AML-193 (cell line): ENCODE results near the gene MTMR6.

ENCODE experiments used
- DNase-seq, 2 experiments: peaks; one replicate each; lab custom pipeline; 2025; lab: John Stamatoyannopoulos, UW

The MTMR6 gene

DNA sequence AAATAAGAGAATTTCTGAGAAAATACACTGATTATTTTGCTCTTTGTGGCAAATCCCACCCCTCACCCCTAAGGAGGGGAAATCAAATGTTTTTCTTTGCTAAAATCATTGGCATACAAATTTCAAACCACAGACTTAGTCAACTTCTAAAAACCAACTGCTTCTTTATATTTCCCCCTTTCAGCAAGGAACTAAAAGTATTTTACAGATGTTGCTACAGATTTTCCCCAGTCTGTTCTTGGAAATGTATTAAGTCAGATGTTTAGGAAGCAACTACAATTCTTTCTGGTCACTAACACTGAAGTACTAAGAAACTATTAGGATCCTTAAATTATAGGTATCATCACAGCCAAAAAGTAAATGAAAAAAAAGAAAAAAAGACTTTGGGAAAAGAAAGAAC lies 6.9 kb downstream of the MTMR6 start:
- peak; percentile 21 to 31 for DNase-seq

DNA sequence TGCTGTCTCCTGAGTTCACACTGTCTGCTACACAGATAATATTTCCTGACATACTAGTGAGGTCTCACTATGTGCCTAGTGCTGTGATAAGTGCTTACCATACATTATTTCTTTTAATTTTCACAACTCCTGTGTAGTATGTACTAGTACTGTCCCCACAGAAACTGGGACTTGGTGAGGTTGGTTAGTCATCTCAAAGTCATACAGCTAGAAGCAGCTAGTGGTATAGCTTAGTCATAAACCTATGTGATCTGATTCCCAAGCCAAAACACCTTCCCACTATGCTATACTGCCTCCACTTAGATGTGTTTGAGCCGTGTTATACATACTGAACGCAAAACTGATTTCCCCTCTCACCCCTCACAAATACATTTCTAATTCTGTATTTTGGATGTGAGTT lies 10.5 kb downstream of the MTMR6 start:
- no peak for DNase-seq

DNA sequence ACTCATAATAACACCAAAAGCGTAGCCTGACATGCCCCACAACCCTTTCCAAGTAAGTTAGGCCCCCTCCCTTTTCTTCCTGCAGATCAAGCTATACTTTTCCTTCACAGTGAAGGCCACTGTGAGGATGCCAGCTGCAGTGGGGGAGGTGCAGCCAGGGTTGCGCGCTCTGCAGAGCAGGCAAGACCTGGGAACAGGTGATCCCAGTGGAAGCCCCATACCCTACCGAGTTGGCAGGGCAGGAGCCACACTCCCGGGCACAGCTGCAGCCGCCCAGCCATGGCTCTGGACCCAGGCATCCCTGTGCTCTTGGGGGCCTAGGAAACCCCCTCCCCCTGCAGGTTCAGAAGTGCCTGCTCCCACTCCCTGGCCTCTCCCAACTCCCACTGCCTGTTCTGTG lies 18.7 kb downstream of the MTMR6 start:
- DNase-seq = no peak

DNA sequence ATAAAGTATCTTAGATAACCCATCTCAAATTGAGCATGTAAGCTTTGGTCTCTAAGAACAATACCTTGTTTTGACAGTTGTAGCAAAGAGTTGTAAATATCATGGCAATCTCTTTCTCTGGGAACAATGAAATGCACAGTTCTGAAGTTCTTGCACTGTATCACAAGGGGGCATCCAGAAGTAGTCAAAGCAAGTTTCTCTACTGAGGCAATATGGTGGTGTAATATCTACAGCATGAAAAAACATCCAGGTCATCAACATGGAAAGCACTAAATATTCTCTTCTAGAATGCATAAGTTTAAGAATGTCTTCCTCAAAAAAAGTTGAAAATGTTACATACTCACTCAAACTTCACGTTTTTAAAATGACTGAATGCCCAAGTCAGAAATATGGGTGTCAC lies 19.6 kb downstream of the MTMR6 start:
- peak; percentile 35 to 43 for DNase-seq

DNA sequence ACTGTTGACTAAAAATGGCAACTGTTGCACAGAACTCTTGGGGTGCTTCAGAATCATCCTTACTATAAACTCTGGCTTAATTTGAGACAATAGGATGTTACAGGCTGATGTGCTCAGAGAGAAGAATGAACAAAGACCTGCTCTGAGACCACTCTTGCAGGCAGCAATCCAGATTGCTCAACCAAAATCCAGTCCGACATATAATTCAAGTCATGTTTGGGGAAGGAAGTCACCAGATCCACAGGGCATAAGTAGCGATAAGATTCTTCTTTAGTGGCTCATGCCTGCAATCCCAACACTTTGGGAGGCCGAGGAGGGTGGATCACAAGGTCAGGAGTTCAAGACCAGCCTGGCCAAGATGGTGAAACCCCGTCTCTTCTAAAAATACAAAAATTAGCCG lies 20.6 kb downstream of the MTMR6 start:
- no peak for DNase-seq

DNA sequence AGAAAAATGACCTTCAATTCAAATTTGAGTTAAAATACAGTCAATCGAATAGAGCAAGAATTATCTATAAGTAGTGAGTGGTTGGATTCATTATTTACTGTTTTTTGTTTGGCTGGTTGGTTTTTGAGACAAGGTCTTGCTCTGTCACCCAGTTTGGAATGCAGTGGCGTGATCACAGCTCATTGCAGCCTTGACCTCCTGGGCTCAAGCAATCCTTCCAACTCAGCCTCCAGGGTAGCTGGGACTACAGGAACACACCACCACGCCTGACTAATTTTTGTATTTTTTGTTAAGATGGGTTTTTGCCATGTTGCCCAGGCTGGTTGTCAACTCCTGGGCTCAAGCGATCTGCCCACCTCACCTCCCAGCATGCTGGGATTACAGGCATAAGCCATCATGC lies 25.0 kb downstream of the MTMR6 start:
- no peak for DNase-seq

DNA sequence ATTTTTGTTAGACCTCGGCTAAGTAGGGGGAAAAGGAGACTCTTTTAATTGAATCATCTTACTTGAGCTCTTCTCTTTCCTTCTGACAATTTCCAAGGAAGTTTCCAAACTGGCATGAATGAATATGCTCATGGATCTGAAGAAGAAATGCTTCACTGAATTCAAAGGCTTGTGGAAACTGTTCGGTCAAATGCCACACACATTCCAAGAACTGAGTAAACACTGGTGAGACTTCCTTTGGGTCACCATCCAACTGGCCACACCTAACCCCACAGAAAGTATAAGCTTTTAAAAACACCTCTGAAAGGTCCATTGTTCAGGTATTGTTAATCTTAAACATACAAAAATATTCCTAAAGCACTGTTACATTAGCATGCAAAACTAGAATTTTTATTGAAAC lies 33.6 kb downstream of the MTMR6 start:
- no peak for DNase-seq

DNA sequence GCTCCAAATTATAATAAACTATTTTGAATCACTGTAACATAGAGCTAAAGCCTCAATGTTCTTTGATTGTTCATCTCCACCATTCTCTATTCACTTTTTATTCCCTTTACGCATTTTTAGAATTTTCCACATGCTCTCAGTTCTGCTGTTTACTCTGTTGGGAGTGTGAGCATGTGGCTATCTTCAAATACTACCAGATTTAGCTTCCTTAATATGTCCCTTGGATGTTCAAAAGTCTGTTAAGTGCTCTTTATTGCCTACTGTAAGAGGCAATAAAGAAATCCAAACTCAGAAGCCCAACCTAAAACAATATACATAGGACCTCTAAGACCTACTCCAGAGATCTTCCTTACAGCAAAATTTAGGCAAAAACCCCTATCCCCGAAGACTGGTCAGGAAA lies 34.5 kb downstream of the MTMR6 start:
- no peak for DNase-seq

DNA sequence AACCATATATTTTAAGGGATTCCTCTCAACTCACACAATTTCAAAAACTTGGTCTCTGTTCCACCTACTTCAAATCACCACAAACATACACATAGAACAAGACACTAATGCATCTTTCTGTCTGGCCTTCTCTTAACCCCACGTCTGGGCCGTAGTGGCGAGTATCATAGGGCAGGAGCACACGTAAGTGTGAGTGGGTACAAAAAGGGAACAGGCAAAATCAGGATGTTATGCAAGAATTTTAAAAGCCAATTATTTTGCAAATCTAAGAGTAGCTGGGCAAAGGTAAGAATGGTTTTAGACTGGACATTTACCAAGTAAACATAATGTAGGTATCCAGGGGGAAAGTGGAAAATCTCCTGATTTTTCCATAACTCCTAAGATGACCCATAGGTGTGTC lies 35.1 kb downstream of the MTMR6 start:
- DNase-seq = peak; percentile 27 to 40

DNA sequence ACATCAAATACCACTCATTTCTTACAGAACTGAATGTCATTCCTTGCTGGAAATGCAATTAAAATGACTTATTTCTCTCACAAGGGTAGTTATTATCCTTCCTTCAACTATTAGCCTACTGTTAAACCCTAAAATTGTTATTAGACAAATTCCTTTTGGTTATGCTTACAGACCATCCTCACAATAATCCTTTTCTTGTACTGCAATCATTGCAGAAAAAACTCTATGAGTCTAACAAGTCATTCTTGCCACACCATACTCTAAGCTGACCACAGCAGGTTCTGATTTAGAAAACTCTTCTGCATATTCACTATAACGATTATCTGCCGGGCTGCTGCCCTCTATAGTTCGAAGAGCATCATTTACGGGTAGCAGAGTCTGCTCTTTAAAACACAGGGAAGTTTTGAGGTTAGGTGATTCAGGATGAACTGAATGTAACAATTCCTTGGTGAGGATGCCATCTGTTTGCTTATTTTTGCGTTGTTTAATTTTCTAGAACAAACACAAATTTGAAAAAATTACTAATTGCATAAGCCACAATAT lies 38.2 kb downstream of the MTMR6 start:
- DNase-seq = peak; percentile 39 to 45

DNA sequence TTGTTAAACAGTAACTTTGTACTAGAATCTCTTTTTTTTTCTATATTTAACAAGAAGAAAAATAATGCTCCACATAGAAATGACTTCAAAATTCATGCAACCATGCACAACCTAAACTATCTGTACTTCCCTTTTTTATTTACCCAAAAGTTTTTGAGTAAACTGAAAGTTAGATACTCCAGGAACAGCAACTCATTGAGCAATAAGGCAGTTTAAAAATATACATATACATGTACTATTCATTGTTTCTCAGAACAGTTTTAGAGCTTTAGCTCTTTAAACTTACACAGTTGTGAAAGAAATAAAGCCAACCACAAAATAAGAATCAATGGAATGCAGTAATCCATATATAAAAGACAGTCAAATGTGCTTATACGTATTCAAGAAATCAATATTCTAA lies 39.2 kb downstream of the MTMR6 start:
- DNase-seq = peak in 1 of 2 experiments; percentile 34

DNA sequence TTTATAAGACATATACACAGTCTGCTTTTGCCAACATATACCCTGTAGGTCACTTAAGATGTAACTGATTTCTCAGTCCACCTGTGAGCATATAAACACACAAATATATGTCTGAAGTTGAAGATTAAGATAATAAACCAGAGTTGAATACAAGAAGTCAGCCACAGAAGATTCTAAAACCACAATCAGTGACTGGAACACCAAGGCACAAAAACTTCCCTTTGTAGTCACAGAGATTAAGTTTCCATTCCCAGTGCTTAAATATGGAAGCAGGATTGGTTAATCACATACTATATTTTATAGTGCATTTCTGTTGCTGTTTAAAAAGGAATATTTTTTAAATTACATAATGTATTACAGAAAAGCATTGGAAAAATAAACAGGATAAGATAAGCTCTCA lies 39.9 kb downstream of the MTMR6 start:
- DNase-seq = no peak

DNA sequence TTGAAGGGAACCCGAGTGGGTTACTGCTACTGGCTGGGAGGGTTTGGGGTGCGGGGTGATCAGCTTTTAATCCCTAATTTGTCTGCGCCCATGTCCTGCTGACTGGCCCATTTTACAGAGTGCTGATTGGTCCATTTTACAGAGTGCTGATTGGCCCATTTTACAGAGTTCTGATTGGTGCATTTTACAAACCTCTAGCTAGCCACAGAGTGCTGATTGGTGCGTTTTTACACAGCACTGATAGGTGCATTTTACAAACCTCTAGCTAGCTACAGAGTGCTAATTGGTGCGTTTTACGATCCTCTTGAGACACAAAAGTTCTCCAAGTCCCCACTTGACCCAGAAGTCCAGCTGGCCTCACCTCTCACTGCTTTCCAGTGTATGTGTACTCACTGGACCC lies 43.2 kb downstream of the MTMR6 start:
- DNase-seq = no peak

DNA sequence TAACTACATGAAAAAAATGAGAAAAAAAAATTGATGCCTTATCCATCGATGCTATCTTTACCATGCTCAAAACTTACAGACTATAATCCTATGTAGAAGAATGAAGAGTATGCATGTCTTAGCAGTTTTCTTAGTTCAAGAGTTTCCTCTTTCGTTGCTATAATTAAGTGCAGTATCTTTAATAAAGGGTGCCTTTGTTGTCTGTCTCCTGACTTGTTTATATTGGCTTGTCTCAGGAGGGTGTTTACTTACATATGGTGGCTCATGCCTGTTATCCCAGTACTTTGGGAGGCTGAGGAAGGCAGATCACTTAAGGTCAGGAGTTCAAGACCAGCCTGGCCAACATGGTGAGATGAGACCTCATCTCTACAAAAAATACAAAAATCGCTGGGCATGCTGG lies 44.3 kb downstream of the MTMR6 start:
- DNase-seq = no peak

DNA sequence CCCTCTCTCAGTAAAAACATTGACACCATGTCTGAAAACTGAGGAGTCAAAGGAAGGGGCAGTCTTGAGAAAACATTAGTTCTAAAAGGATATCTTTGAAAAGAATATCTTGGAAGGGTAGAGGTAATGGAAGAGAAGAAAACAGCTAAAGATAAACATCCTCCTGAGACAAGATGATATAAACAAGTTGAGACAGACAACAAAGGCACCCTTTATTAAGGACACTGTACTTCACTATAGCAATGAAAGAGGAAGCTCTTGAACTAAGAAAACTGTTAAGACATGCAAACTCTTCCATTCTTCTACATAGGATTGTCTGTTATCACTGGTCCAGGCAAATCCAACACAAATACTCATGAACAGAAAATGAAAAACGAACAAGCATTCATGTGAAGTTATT lies 46.3 kb downstream of the MTMR6 start:
- DNase-seq = no peak

DNA sequence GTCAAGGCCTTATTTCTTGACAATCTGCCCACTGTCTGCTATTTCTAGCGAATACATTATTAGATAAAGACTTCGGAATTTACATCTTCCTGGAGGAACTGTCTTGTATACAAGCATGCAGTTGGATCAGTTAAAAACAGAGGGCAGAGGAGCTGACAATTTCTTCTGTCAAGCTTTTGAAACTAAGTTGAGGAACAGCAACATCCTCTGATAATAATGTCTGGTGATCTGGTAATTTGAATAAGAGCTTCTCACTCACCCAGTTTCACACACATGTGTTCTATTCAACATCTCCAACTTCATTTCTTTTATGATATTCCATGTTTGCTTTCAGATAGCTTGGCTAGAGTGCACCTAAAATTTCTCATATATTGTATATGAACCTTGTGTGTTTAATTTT lies 50.2 kb downstream of the MTMR6 start:
- DNase-seq = no peak

DNA sequence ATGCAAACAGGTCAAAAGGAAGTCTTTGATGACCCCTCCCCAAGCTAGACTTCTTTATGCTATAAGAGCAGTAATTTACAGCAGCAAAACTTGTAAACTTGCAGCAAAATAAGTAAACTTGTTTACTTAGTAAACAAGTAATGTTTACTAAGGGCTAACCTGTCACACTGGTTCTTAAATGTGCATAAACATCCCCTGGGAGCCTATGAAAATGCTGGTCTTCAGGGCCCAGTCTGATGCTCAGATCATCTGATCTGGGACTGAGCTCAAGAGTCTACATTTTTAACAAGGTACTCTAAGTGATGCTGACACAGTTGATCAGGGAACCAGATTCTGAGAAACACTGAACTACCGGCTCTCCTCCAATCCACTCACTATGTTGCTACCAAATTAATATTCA lies 53.4 kb downstream of the MTMR6 start:
- DNase-seq = no peak

DNA sequence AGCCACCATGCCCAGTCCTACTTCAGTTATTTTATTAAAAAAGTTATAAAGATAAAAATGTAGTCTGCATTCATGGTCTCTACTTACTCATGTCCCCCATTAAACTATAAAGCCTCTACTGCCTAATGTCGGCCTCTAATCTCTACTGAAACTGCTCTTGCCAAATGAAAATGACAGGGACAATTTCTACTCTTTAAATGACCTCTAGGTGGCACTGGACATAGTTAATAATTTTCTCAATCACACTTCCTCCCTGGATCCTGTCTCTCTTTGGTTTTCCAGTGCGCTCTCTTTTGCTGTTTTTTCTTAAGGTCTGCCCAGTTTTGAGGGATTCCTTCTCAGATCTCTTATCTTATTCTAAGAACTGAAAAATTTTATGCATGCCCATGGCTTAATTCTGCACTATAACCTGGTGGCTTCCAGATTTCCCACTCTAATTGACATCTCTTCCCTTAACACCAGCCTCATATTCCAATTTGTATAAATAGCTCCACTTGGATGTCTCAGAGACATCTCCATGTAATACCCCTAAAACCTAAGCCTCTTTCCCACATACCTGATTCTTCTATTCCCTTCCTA lies 54.3 kb downstream of the MTMR6 start:
- DNase-seq = peak; percentile 68 to 78

DNA sequence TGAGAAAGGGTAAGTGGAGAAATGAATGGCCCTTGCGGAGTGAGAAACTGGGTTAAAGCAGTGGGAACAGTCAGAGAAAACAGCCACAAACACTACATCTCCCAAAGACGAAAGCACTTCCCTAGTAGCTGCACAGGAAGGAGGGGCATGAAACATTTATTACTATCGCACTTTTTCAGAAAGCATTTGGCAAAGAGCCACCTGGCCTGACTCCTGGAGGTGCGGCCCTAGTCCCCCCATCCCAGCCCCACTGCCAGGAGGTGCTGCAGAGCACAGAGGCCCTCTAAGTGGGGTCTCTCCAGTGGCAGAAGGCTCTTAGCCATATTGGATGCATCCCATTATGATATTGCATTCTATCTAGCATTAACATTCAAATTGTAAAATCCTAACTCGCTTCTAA lies 55.8 kb downstream of the MTMR6 start:
- DNase-seq = no peak

DNA sequence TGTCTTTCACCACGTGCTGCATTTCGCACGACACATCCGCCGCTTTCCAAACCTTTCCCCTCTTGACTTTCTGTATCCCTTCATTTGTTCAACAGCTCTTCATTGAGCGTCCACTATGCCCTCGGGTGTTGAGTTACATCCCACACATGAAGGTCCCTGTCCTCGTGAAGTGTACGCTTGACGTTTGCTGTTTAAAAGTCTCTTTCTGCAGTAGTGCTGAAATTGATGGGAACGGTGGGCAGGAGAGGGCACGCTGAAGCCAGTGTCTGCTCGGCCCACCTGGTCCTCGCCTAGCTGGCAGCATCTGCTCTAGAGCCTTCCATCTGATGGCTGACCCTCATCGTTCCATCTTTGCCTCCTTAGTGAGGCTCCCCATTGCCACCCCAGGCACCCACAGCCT lies 59.6 kb downstream of the MTMR6 start:
- DNase-seq = no peak

DNA sequence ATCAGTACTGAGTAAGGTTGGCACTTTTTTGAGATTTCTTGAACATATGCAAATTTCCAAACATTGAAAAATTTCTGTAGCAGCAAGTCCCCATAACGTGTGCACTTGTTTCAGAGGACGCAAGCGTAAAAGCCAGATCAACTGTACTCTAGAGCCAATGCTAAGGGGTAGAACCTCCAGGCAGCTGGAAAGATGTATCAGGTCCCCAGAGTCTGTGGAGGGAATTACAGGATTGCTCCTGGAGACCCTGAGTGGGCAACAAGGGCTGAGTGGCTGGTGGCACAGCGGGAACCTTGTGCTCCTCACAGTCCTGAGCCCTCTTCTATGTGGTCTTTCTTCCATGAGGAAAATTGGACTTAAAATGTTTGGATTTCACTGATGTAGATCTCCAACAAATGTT lies 61.3 kb downstream of the MTMR6 start:
- DNase-seq = no peak

DNA sequence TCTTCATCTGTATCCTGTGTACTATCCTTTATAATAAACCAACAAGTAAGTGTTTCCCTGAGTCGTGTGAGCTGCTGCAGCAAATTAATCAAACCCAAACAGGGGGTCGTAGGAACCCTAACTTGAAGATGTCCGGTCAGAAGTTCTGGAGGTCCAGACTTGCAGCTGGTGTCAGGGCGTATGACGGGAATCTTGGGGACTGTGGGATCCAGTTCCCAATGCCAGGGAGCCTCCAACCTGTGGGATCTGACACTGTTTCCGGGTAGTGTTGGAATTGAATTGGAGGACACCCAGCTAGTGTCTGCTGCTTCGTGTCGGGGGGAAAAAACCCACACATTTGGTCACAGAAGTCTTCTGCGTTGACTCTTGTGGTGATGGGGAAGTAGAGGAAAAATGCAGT lies 63.1 kb downstream of the MTMR6 start:
- DNase-seq = no peak

DNA sequence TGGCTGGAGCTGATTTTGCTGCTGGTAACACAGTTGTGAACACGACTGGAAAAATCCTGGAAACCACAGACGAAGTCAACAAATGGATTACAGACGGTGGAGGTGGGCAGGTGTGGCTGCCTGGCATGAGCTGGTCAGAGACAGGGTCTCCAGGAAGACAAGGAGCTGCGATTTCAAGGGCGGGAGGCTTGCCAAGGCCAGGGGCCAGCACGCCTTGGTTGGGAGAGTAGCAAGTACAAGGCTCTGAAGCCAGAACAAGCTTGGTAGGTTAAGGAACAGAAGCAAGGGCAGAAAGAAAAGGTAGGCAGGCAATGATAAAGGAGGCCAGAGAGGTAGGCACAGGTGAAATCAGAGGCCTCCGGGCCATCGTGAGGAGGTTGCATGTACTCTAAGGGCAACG lies 64.5 kb downstream of the MTMR6 start:
- no peak for DNase-seq

DNA sequence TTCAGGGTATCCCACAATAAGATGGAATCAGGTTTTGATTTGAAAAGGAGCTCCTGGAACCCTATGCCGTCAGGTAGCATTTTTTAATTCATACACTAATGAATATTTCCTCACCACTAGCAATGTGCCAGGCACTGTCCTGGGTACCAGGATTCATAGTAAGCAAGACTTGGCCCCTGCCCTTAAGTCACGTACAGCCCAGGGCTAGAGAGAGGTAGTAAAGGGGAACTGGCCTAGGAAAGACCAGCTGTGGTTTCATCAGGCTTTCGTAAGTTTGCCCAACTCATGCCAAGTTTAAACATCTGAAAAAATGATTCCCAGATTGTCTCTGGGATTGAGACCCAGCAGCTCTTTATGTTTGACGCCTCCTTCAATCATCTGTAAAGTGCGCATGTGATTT lies 69.3 kb downstream of the MTMR6 start:
- DNase-seq = peak; percentile 61 to 63
